ENCODE measurements around the gene ICAM2.

ICAM2 gene

GRCh38 chr17:63988741-63989621 is 31.5 kb downstream of the ICAM2 start:
- no peak for DNase-seq
- TF ChIP-seq, protein P1, sequence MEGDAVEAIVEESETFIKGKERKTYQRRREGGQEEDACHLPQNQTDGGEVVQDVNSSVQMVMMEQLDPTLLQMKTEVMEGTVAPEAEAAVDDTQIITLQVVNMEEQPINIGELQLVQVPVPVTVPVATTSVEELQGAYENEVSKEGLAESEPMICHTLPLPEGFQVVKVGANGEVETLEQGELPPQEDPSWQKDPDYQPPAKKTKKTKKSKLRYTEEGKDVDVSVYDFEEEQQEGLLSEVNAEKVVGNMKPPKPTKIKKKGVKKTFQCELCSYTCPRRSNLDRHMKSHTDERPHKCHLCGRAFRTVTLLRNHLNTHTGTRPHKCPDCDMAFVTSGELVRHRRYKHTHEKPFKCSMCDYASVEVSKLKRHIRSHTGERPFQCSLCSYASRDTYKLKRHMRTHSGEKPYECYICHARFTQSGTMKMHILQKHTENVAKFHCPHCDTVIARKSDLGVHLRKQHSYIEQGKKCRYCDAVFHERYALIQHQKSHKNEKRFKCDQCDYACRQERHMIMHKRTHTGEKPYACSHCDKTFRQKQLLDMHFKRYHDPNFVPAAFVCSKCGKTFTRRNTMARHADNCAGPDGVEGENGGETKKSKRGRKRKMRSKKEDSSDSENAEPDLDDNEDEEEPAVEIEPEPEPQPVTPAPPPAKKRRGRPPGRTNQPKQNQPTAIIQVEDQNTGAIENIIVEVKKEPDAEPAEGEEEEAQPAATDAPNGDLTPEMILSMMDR (IDR thresholded peaks at IDR 0.05; ENCODE audit: low read depth, low read length, missing control alignments), result no peak
- Histone ChIP-seq H3K27ac (no peak overlapping the region), H3K27me3 (replicated peaks) (peaks cover 12% of the 10 kb centered on the region), H3K36me3 (replicated peaks) (no peaks in the 10 kb centered on the region), H3K4me3 (ENCODE audit: low read depth, low read length) (no peak overlapping the region)
- in situ Hi-C loops (cut with HindIII; ENCODE audit: low pct_ligation_motif_present, low sequenced_read_pairs), result no loop called here

- in situ Hi-C loops (cut with HindIII; ENCODE audit: low pct_ligation_motif_present, low sequenced_read_pairs), result no loop called here
- DNase-seq, result no peak
- no peaks in the 10 kb centered on the region for H3K36me3 ChIP-seq (replicated peaks)
- H3K27me3 ChIP-seq (replicated peaks), result peaks cover 10% of the 10 kb centered on the region
- TF ChIP-seq, protein P1 (IDR thresholded peaks at IDR 0.05; ENCODE audit: low read depth, low read length, missing control alignments), result no peak
- no peak overlapping the region for H3K27ac ChIP-seq
- no peak overlapping the region for H3K4me3 ChIP-seq (ENCODE audit: low read depth, low read length)
These were observed 32.3 kb downstream of the ICAM2 start for GRCh38 chr17:63988127-63988478.

DNA sequence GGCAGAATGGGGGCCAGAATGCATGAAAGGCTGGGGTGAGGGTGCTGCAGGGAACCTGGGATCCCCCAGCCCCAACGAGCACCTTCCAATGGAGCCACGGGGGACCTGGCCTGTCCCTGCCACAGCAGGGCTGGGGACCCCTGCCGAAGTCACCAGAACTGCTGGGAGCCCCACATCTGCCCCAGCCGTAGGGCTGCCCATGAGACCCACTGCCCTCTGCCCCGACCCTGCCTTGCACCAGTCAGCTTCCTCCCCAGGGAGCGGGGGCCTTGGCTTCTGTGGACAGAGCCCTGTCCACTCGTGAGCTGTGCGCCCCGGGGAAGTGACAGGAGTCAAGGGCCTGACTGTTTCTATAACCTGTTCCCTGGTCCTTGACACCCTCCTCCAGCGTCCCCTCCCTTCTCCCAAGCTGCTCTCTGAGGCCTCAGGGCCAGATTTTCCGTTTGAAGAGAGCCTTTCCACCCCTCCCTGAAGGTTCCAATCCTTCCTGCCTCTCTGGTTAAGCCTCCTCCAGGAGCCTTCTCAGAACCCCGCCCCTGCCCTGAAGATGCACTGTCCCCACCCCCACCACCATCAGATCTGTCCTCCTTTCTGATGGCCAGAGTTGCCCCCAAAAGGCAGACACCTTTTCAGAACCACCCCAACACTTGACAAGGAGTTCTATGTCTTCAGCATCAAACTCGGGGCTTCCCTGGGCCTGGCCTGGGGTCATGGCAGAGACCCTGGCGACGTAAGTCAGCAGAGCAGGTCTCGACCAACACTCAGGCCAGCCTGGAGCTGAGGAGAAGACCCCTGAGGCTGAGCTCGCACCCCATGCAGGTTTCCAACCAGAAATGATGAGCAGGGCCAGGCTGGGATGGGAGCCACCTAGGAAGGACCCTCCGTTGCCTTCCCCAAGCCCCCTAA is 33.0 kb downstream of the ICAM2 start:
- no peaks in the 10 kb centered on the region for H3K36me3 ChIP-seq (replicated peaks)
- no peak overlapping the region for H3K27ac ChIP-seq
- no peak overlapping the region for H3K4me3 ChIP-seq (ENCODE audit: low read depth, low read length)
- no peak for DNase-seq
- H3K27me3 ChIP-seq (replicated peaks), result peaks cover 6% of the 10 kb centered on the region
- in situ Hi-C loops (cut with HindIII; ENCODE audit: low pct_ligation_motif_present, low sequenced_read_pairs), result no loop called here
- TF ChIP-seq, protein P1 (IDR thresholded peaks at IDR 0.05; ENCODE audit: low read depth, low read length, missing control alignments), result no peak

GRCh38 chr17:63986821-63987220 is 33.6 kb downstream of the ICAM2 start:
- no peak overlapping the region for H3K4me3 ChIP-seq (ENCODE audit: low read depth, low read length)
- DNase-seq, result no peak
- TF ChIP-seq, protein P1 (IDR thresholded peaks at IDR 0.05; ENCODE audit: low read depth, low read length, missing control alignments), result no peak
- in situ Hi-C loops (cut with HindIII; ENCODE audit: low pct_ligation_motif_present, low sequenced_read_pairs), result no loop called here
- H3K27me3 ChIP-seq (replicated peaks), result peaks cover 2% of the 10 kb centered on the region
- H3K27ac ChIP-seq, result no peak overlapping the region
- no peaks in the 10 kb centered on the region for H3K36me3 ChIP-seq (replicated peaks)

GRCh38 chr17:63985387-63986140 is 34.9 kb downstream of the ICAM2 start:
- TF ChIP-seq, protein P1 (IDR thresholded peaks at IDR 0.05; ENCODE audit: low read depth, low read length, missing control alignments), result peak; percentile 16
- no peaks in the 10 kb centered on the region for H3K27me3 ChIP-seq (replicated peaks)
- in situ Hi-C loops (cut with HindIII; ENCODE audit: low pct_ligation_motif_present, low sequenced_read_pairs), result no loop called here
- no peak overlapping the region for H3K27ac ChIP-seq
- H3K36me3 ChIP-seq (replicated peaks), result no peaks in the 10 kb centered on the region
- no peak for DNase-seq
- H3K4me3 ChIP-seq (ENCODE audit: low read depth, low read length), result no peak overlapping the region
